ENCODE data around the gene RAB33A. TPM values are rescaled to one million over a fixed set of nuclear protein-coding genes. Genes with fewer than 3 reads are reported as not detected.

Gene RAB33A
- total RNA-seq, 1 experiment from 2014 or later = not detected

GRCh38 chrX:130136496-130136895 is 35.3 kb upstream of the RAB33A start:
- Histone ChIP-seq H3K36me3 (ENCODE audit: control insufficient read depth in 1 of 2, insufficient read depth in 2 of 2, low read length in 2 of 2) (peaks cover 0 to 2% of the 10 kb centered on the region in 2 experiments; a peak in 2 of 4 replicates), H4K20me1 (ENCODE audit: insufficient read depth) (no peaks in the 10 kb centered on the region), H3K27ac (ENCODE audit: low read depth, low read length) (no peak overlapping the region), H3K9me2 (ENCODE audit: insufficient read depth) (no peaks in the 10 kb centered on the region), H3K27me3 (ENCODE audit: insufficient read depth, low read length) (no peaks in the 10 kb centered on the region), H3K4me3 (replicated peaks in 1 of 2; ENCODE audit: low read depth in 1 of 2, low read length in 2 of 2) (no peak overlapping the region), H3K4me1 (ENCODE audit: control insufficient read depth in 1 of 2, insufficient read depth in 2 of 2, low read length in 2 of 2) (no peaks in the 10 kb centered on the region), H3K4me2 (ENCODE audit: low read length) (no peak overlapping the region), H2AFZ (ENCODE audit: low read depth, low read length, poor library complexity, severe bottlenecking) (no peak overlapping the region), H3K9me3 (ENCODE audit: control insufficient read depth in 1 of 2, insufficient read depth in 1 of 2, low read depth in 1 of 2, low read length in 2 of 2) (no peaks in the 10 kb centered on the region), H3K9ac (ENCODE audit: low read length) (no peak overlapping the region), H3K79me2 (ENCODE audit: insufficient read depth, low read length) (no peaks in the 10 kb centered on the region)
- intact Hi-C loops (cut with micrococcal nuclease) = no loop called here
- TF ChIP-seq EZH2 (IDR thresholded peaks at IDR 0.05) = no peak
- TF ChIP-seq SIN3A (IDR thresholded peaks at IDR 0.05; ENCODE audit: low read depth) = no peak
- TF ChIP-seq EZH2phosphoT487 (IDR thresholded peaks at IDR 0.05; ENCODE audit: borderline replicate concordance) = no peak
- no peak for TF ChIP-seq RAD21 (IDR thresholded peaks at IDR 0.05; ENCODE audit: low read depth)
- TF ChIP-seq ELF1 (IDR thresholded peaks at IDR 0.05; ENCODE audit: borderline replicate concordance, low read depth) = no peak
- no peak for TF ChIP-seq ZNF274 (IDR thresholded peaks at IDR 0.05; ENCODE audit: low read depth, low read length)
- no peak for TF ChIP-seq POLR2A (IDR thresholded peaks at IDR 0.05; ENCODE audit: borderline replicate concordance, extremely low read depth, insufficient read depth, insufficient read length)
- no peak for TF ChIP-seq ZFX (IDR thresholded peaks at IDR 0.05)
- TF ChIP-seq, protein P1, sequence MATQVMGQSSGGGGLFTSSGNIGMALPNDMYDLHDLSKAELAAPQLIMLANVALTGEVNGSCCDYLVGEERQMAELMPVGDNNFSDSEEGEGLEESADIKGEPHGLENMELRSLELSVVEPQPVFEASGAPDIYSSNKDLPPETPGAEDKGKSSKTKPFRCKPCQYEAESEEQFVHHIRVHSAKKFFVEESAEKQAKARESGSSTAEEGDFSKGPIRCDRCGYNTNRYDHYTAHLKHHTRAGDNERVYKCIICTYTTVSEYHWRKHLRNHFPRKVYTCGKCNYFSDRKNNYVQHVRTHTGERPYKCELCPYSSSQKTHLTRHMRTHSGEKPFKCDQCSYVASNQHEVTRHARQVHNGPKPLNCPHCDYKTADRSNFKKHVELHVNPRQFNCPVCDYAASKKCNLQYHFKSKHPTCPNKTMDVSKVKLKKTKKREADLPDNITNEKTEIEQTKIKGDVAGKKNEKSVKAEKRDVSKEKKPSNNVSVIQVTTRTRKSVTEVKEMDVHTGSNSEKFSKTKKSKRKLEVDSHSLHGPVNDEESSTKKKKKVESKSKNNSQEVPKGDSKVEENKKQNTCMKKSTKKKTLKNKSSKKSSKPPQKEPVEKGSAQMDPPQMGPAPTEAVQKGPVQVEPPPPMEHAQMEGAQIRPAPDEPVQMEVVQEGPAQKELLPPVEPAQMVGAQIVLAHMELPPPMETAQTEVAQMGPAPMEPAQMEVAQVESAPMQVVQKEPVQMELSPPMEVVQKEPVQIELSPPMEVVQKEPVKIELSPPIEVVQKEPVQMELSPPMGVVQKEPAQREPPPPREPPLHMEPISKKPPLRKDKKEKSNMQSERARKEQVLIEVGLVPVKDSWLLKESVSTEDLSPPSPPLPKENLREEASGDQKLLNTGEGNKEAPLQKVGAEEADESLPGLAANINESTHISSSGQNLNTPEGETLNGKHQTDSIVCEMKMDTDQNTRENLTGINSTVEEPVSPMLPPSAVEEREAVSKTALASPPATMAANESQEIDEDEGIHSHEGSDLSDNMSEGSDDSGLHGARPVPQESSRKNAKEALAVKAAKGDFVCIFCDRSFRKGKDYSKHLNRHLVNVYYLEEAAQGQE (IDR thresholded peaks at IDR 0.05; ENCODE audit: low read depth) = no peak
- no peak for TF ChIP-seq JUND (IDR thresholded peaks at IDR 0.05)
- TF ChIP-seq, protein P2, sequence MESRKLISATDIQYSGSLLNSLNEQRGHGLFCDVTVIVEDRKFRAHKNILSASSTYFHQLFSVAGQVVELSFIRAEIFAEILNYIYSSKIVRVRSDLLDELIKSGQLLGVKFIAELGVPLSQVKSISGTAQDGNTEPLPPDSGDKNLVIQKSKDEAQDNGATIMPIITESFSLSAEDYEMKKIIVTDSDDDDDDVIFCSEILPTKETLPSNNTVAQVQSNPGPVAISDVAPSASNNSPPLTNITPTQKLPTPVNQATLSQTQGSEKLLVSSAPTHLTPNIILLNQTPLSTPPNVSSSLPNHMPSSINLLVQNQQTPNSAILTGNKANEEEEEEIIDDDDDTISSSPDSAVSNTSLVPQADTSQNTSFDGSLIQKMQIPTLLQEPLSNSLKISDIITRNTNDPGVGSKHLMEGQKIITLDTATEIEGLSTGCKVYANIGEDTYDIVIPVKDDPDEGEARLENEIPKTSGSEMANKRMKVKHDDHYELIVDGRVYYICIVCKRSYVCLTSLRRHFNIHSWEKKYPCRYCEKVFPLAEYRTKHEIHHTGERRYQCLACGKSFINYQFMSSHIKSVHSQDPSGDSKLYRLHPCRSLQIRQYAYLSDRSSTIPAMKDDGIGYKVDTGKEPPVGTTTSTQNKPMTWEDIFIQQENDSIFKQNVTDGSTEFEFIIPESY (IDR thresholded peaks at IDR 0.05; ENCODE audit: extremely low read depth, insufficient replicate concordance, low read length) = no peak
- TF ChIP-seq, protein P3, sequence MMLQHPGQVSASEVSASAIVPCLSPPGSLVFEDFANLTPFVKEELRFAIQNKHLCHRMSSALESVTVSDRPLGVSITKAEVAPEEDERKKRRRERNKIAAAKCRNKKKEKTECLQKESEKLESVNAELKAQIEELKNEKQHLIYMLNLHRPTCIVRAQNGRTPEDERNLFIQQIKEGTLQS (IDR thresholded peaks at IDR 0.05) = no peak
- TF ChIP-seq FOSL1 (IDR thresholded peaks at IDR 0.05; ENCODE audit: low read depth) = no peak
- TF ChIP-seq CEBPB (IDR thresholded peaks at IDR 0.05; ENCODE audit: low read depth) = no peak
- TF ChIP-seq YY1 (IDR thresholded peaks at IDR 0.05; ENCODE audit: extremely low read depth, insufficient replicate concordance, low read depth, low read length) = no peak
- no peak for TF ChIP-seq CTCF (IDR thresholded peaks at IDR 0.05 in 2 of 3, conservative IDR thresholded peaks at IDR 0.05 in 1 of 3; ENCODE audit: borderline replicate concordance in 1 of 3, insufficient read depth in 1 of 3, low read depth in 2 of 3, low read length in 2 of 3)
- no peak for TF ChIP-seq EGR1 (IDR thresholded peaks at IDR 0.05; ENCODE audit: low read depth)
- TF ChIP-seq SRF (IDR thresholded peaks at IDR 0.05; ENCODE audit: low read depth) = no peak
- TF ChIP-seq TCF7L2 (IDR thresholded peaks at IDR 0.05; ENCODE audit: borderline replicate concordance, extremely low read depth, insufficient read depth, insufficient read length) = no peak
- ChIA-PET CTCF (no interaction called here), POLR2A (no interaction called here), RAD21 (ENCODE audit: low non-redundant PET in 1 of 2, low total read pairs in 2 of 2, uncharacterized antibody in 2 of 2, unreplicated experiment in 2 of 2) (no interaction called here)
- DNase-seq (ENCODE audit: low read depth, low spot score) = no peak
- ATAC-seq = no peak
- no TSS peak for BruUV-seq (replicated peaks)

Measured in HCT116 (cell line).